Neural progenitor cell (in vitro differentiated cells): ENCODE results near the gene FHL3.

ENCODE experiments used
- CTCF ChIP-seq: fragments of 200-600 bp; sonication (generic); IDR thresholded peaks from 2 replicates; pipeline ENCODE4 v1.5.1; 2017; ENCODE audit warnings: antibody characterized with exemption, mild to moderate bottlenecking
- EZH2 ChIP-seq: fragments of 200-600 bp; sonication (generic); IDR thresholded peaks from 2 replicates; pipeline ENCODE4 v1.6.1; 2017; ENCODE audit warnings: antibody characterized with exemption, mild to moderate bottlenecking, moderate library complexity
- EZH2phosphoT487 ChIP-seq: fragments of 200-600 bp; sonication (generic); IDR thresholded peaks from 2 replicates; pipeline ENCODE4 v1.6.1; 2017; ENCODE audit warnings: antibody characterized with exemption

GRCh38 chr1:38013227-38013622 is 7.9 kb upstream of the FHL3 start:
- no peak for TF ChIP-seq CTCF
- TF ChIP-seq EZH2, result no peak
- no peak for TF ChIP-seq EZH2phosphoT487
